ACC112 (cell line): Measurements from ENCODE around the gene MBP.
A peak's percentile ranks its signal among the peaks of the same experiment; 100 is the strongest.

ENCODE experiments used
- H2AFZ ChIP-seq: fragments of 200-600 bp; sonication (generic); one replicate; pipeline ENCODE4 v1.6.0; 2017; ENCODE audit warnings: antibody characterized with exemption, low read length; ENCODE audit not compliant: unreplicated experiment
- H3K27ac ChIP-seq: fragments of 200-600 bp; sonication (generic); 2 replicates; pipeline ENCODE4 v1.5.1; 2014; ENCODE audit warnings: low read depth, mild to moderate bottlenecking, antibody characterized with exemption, low read length, moderate library complexity
- H3K27me3 ChIP-seq: fragments of 200-600 bp; sonication (generic); 2 replicates; pipeline ENCODE4 v1.6.1; 2014; ENCODE audit warnings: mild to moderate bottlenecking, antibody characterized with exemption, low read length, moderate library complexity, mixed read lengths; ENCODE audit not compliant: insufficient read depth
- H3K36me3 ChIP-seq: fragments of 200-600 bp; sonication (generic); 2 replicates; pipeline ENCODE4 v1.6.1; 2016; ENCODE audit warnings: mild to moderate bottlenecking, antibody characterized with exemption, low read length, moderate library complexity, mixed read lengths; ENCODE audit not compliant: insufficient read depth
- H3K4me1 ChIP-seq: fragments of 200-600 bp; sonication (generic); one replicate; pipeline ENCODE4 v1.6.1; 2016; ENCODE audit warnings: low read length, mixed read lengths; ENCODE audit not compliant: insufficient read depth, unreplicated experiment, control insufficient read depth
- H3K4me3 ChIP-seq: fragments of 200-600 bp; sonication (generic); 2 replicates; pipeline ENCODE4 v1.5.1; 2014; ENCODE audit warnings: mild to moderate bottlenecking, low read depth, low read length
- H3K79me2 ChIP-seq: fragments of 200-600 bp; sonication (generic); one replicate; pipeline ENCODE4 v1.6.0; 2016; ENCODE audit warnings: low read length; ENCODE audit not compliant: control insufficient read depth, unreplicated experiment, insufficient read depth

Gene MBP

GRCh38 chr18:77077401-77077800 is 55.2 kb downstream of the MBP start:
- Histone ChIP-seq H3K27me3 (no peaks in the 10 kb centered on the region), H3K36me3 (no peaks in the 10 kb centered on the region), H3K27ac (no peak overlapping the region), H2AFZ (no peak overlapping the region), H3K79me2 (peaks cover 3% of the 10 kb centered on the region), H3K4me1 (peaks cover 26% of the 10 kb centered on the region), H3K4me3 (no peak overlapping the region)

DNA sequence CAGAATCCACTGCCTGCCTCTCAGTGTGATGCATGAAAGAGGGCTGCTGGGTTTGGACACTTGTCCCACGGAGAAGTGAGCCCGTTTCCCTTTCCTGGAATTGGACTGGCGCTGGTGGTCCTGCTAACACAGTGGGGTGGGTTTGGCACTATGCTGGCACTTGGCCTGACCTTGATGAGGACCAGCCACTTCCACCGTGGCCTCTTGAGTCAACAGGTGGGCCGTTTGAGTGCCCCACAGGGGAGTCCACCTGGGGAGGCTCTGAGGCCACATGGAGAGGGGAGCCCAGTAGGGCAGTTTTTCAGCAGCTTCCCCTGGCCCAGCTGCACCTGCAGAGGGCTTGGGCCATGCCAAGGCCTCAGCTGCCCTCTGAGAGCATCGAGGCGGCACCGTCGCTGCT is 56.5 kb downstream of the MBP start:
- Histone ChIP-seq H3K27ac (no peak overlapping the region), H3K4me3 (no peak overlapping the region), H3K79me2 (peaks cover 3% of the 10 kb centered on the region), H3K4me1 (peaks cover 33% of the 10 kb centered on the region), H2AFZ (no peak overlapping the region), H3K36me3 (no peaks in the 10 kb centered on the region), H3K27me3 (no peaks in the 10 kb centered on the region)

GRCh38 chr18:77074431-77074830 is 58.2 kb downstream of the MBP start:
- Histone ChIP-seq H3K27ac (no peak overlapping the region), H2AFZ (no peak overlapping the region), H3K36me3 (no peaks in the 10 kb centered on the region), H3K4me3 (no peak overlapping the region), H3K27me3 (no peaks in the 10 kb centered on the region), H3K4me1 (peaks cover 43% of the 10 kb centered on the region), H3K79me2 (no peaks in the 10 kb centered on the region)

DNA sequence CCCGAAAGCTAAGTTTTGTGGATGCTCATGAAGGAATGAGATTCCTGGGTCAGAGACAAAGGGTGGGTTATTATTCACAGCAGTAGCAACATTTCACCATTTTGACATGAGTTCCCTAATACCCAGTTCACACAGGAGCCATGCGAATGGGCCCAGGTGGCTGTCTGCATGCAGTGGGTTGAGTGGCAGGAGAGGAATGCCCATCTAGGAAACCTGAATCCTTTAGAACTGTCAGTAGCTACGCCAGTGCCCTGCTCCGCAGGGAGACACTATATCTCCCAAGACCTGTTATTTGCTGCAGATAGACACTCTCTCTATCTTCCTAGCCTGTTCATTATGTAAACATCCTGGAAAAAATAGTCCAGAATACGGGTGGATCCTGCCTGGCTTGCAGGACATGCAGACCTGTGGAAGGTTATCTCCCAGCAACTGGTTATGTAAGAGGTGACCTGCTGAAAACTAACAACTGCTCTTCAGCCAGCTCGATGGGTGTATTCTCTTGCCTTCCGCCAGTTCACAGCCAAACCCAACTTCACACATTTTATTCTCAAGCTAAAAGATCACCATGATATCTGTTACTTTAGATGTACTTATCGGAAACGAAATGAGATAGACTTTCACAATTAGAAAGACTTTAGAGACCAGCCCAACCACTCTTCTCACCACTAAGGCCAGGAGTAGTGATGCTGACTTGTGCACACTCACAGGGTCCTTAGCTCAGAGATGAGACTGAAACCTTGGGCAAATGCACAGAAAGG is 59.1 kb downstream of the MBP start:
- 0 out of 2 replicates have a peak overlapping the region, but pooled peaks have one; percentile 8 for H3K27ac ChIP-seq
- H2AFZ ChIP-seq: no peak overlapping the region
- H3K27me3 ChIP-seq: no peaks in the 10 kb centered on the region
- no peak overlapping the region for H3K4me3 ChIP-seq
- no peaks in the 10 kb centered on the region for H3K36me3 ChIP-seq
- peaks cover 45% of the 10 kb centered on the region for H3K4me1 ChIP-seq
- H3K79me2 ChIP-seq: no peaks in the 10 kb centered on the region

GRCh38 chr18:77072566-77072965 is 60.0 kb downstream of the MBP start:
- no peak overlapping the region for H2AFZ ChIP-seq
- H3K4me1 ChIP-seq: peaks cover 51% of the 10 kb centered on the region
- no peaks in the 10 kb centered on the region for H3K79me2 ChIP-seq
- H3K4me3 ChIP-seq: no peak overlapping the region
- H3K36me3 ChIP-seq: no peaks in the 10 kb centered on the region
- H3K27ac ChIP-seq: peak overlapping the region; percentile 99
- H3K27me3 ChIP-seq: no peaks in the 10 kb centered on the region

DNA sequence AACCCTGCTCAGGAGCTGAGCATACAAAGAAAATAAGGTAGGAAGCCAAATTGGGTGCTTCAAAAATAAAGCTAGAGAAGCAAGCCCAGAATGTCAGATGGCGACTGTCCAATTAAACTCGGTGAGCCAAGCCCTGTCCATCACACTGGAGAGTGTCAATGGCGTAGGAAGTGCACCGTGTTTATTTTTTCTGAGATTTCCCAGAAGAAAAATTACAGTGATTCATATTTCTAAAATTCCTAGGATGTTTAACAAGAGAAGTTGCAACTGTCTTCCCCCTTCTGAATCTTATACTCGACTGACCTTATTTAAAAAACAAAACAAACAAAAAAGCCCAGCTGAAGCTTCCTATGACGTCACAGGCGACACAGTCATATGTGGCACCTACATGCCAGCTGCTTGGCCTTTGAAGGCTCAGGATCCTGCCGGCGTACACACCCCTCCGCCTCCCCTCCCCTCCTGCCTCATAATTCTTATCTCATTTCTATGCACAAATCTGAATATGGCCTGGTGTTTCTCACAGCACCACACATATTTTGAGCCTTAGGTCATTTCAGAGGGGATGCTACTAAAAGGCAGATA is 60.8 kb downstream of the MBP start:
- Histone ChIP-seq H3K4me3 (peak overlapping the region; percentile 41; the same call in 1 of the 2 replicates), H3K36me3 (no peaks in the 10 kb centered on the region), H3K4me1 (peaks cover 59% of the 10 kb centered on the region), H3K79me2 (no peaks in the 10 kb centered on the region), H3K27ac (peak overlapping the region; percentile 99), H3K27me3 (no peaks in the 10 kb centered on the region), H2AFZ (no peak overlapping the region)

- Histone ChIP-seq H2AFZ (peak overlapping the region; percentile 15), H3K4me1 (peaks cover 66% of the 10 kb centered on the region), H3K27me3 (no peaks in the 10 kb centered on the region), H3K27ac (peak overlapping the region; percentile 99), H3K79me2 (no peaks in the 10 kb centered on the region), H3K4me3 (peak overlapping the region; percentile 41; the same call in 1 of the 2 replicates), H3K36me3 (no peaks in the 10 kb centered on the region)
Observed at GRCh38 chr18:77071061-77071460, 61.5 kb downstream of the MBP start.

DNA sequence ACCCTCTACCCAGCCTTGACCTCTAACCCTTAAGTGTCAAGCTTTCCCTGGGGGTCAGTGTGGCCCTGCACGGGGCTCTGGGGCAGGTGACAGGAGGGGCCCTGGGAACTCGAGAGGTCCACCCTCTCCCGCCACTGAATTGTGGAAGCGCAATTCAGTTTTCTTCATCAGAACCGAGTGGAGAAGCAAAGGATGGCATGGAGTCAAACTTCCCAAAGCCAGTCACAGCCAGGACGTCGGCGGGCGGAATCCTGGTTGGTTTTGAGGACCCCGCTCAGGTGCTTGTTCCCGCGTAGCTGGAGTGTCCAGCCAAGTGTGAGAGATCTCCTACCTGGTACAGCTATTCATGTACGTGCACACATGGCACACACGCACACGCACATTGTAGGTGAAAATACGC is 62.0 kb downstream of the MBP start:
- H3K4me3 ChIP-seq: no peak overlapping the region
- H3K27ac ChIP-seq: peak overlapping the region; percentile 99
- H3K27me3 ChIP-seq: no peaks in the 10 kb centered on the region
- H3K79me2 ChIP-seq: no peaks in the 10 kb centered on the region
- H2AFZ ChIP-seq: no peak overlapping the region
- no peaks in the 10 kb centered on the region for H3K36me3 ChIP-seq
- H3K4me1 ChIP-seq: peaks cover 70% of the 10 kb centered on the region

DNA sequence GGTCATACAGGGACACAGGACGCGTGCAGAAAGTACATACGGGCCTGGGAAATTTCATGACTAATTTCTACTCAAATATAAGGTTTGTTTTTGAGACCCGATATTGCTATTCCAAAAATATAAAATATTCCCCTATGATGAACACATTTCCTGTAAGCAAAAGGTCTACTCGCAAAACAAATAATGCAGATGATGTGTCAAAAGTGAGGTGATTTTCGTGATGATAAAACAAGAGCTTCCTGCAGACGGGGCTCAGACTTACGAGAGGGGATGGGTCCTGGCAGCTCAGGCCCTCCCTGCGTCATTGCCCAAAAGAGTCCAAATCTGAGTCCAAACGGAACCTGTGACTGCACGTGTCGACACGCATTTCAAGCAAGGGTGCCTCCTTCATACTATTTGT is 62.7 kb downstream of the MBP start:
- no peaks in the 10 kb centered on the region for H3K36me3 ChIP-seq
- H3K4me3 ChIP-seq: no peak overlapping the region
- peak overlapping the region; percentile 99 for H3K27ac ChIP-seq
- peaks cover 76% of the 10 kb centered on the region for H3K4me1 ChIP-seq
- H2AFZ ChIP-seq: no peak overlapping the region
- no peaks in the 10 kb centered on the region for H3K27me3 ChIP-seq
- no peaks in the 10 kb centered on the region for H3K79me2 ChIP-seq

GRCh38 chr18:77069482-77069881 is 63.1 kb downstream of the MBP start:
- H2AFZ ChIP-seq: no peak overlapping the region
- H3K79me2 ChIP-seq: no peaks in the 10 kb centered on the region
- H3K36me3 ChIP-seq: peaks cover 4% of the 10 kb centered on the region; the same call in 1 of the 2 replicates
- H3K4me3 ChIP-seq: no peak overlapping the region
- peak overlapping the region; percentile 99 for H3K27ac ChIP-seq
- no peaks in the 10 kb centered on the region for H3K27me3 ChIP-seq
- H3K4me1 ChIP-seq: peaks cover 80% of the 10 kb centered on the region
